HUES6 (cell line): Measurements from ENCODE around the gene C16orf46.
A peak's percentile ranks its signal among the peaks of the same experiment; 100 is the strongest.

Experiments
- H3K27ac ChIP-seq: 2 replicates; pipeline ENCODE4 v1.7.0; 2013; ENCODE audit warnings: low read depth, mild to moderate bottlenecking, low read length, inconsistent platforms
- H3K27me3 ChIP-seq: 2 replicates; pipeline ENCODE4 v1.6.1; 2013; ENCODE audit warnings: low read length; ENCODE audit not compliant: control insufficient read depth, insufficient read depth
- H3K36me3 ChIP-seq: 2 replicates; pipeline ENCODE4 v1.6.1; 2013; ENCODE audit warnings: low read length; ENCODE audit not compliant: control insufficient read depth, insufficient read depth
- H3K4me1 ChIP-seq: 2 replicates; pipeline ENCODE4 v1.6.1; 2013; ENCODE audit warnings: low read length; ENCODE audit not compliant: control insufficient read depth, insufficient read depth
- H3K4me3 ChIP-seq: 2 replicates; pipeline ENCODE4 v1.5.1; 2013; ENCODE audit warnings: low read depth, low read length
- H3K9ac ChIP-seq: one replicate; pipeline ENCODE4 v1.6.1; 2013; ENCODE audit warnings: mild to moderate bottlenecking, low read length
- H3K9me3 ChIP-seq: 2 replicates; pipeline ENCODE4 v1.6.1; 2013; ENCODE audit warnings: low read depth, low read length; ENCODE audit not compliant: control insufficient read depth, insufficient read depth

Gene C16orf46

DNA sequence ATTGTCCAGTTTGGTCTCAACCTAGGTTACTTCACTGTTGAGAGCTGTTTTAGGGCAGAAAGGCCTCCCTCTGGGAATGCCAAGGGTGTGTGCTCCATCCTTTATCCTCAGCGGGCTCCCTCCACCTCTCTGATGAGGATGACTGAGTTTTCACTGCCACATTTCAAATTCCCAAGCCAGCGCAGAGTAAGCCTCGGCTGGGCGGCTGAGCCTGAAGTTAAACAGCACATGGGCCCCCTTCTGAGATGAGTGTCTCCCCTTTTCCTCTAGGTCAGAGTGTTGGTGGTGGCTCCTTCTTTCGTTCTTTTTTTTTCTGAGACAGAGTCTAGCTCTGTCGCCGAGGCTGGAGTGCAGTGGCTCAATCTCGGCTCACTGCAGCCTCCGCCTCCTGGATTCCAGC, 24.7 kb upstream of the C16orf46 start:
- no peak overlapping the region for H3K27ac ChIP-seq
- no peak overlapping the region for H3K9ac ChIP-seq
- no peaks in the 10 kb centered on the region for H3K9me3 ChIP-seq
- no peaks in the 10 kb centered on the region for H3K36me3 ChIP-seq
- H3K4me3 ChIP-seq, result no peak overlapping the region
- no peaks in the 10 kb centered on the region for H3K4me1 ChIP-seq
- no peaks in the 10 kb centered on the region for H3K27me3 ChIP-seq

DNA sequence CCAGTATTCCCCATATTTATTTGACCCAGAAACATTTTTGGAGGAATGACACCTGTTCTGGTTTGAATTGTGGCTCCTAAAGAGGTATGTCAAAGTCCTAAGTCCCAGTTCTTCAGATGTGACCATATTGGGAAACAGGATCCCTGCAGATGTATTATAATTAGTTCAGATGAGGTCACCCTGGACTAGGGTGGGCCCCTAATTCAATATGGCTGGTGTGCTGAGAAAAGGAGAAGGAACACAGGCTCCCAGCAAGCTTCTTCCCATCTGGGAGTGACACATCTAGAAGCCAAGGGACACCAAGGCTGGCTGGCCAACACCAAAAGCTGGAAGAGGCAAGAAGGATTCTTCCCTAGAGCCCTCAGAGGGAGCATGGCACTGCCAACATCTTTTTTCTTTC, 22.9 kb upstream of the C16orf46 start:
- no peak overlapping the region for H3K27ac ChIP-seq
- H3K9me3 ChIP-seq, result no peaks in the 10 kb centered on the region
- H3K4me1 ChIP-seq, result no peaks in the 10 kb centered on the region
- no peaks in the 10 kb centered on the region for H3K27me3 ChIP-seq
- no peaks in the 10 kb centered on the region for H3K36me3 ChIP-seq
- no peak overlapping the region for H3K9ac ChIP-seq
- H3K4me3 ChIP-seq, result no peak overlapping the region

DNA sequence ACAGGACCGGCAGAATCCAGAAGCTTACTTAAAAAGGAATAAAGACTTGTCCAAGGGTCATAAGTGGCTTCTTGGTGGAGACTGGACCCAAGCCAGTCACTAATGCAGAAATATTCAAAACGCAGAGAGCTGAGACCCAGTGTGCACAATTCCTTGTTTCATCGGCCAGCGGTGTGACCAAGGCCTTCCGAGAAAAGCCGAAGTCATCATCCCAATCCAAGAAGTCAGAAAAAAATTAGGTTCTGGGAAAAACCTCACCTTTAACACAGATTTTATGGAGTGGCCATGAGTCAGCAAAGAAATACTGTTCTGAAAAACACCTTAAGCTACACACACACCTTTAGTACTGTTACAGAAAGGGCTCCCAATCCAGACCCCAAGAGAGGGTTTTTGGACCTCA, 20.2 kb upstream of the C16orf46 start:
- H3K27ac ChIP-seq, result no peak overlapping the region
- no peaks in the 10 kb centered on the region for H3K4me1 ChIP-seq
- H3K9me3 ChIP-seq, result no peaks in the 10 kb centered on the region
- no peak overlapping the region for H3K9ac ChIP-seq
- no peaks in the 10 kb centered on the region for H3K36me3 ChIP-seq
- no peaks in the 10 kb centered on the region for H3K27me3 ChIP-seq
- no peak overlapping the region for H3K4me3 ChIP-seq

DNA sequence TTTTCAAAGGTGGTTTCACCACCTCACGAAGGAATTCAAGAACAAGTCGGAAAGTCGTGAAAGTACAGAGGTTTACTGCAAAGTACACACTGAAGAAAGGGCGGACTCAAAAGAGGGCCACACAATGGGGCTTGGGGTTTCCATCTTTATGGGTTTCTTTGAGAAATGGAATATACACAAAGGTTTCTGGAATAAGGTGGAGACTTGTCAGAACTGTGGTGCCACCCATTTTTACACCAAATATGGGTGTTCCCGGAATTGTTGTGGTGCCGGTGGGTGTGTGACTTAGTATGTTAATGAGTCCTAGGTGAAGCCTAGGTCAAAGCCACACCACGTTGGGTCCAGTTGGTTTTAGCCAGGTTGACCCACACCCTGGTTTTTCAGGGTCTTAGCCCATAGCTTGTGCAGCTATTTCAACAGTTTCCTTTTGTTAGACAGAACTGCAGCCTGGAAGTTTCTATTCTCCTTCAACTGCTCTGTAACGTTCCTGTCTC, 19.7 kb upstream of the C16orf46 start:
- Histone ChIP-seq H3K9me3 (no peaks in the 10 kb centered on the region), H3K27ac (no peak overlapping the region), H3K36me3 (no peaks in the 10 kb centered on the region; the same call in 1 of the 2 replicates), H3K4me3 (no peak overlapping the region; the same call in 1 of the 2 replicates), H3K27me3 (no peaks in the 10 kb centered on the region), H3K4me1 (no peaks in the 10 kb centered on the region), H3K9ac (no peak overlapping the region)

DNA sequence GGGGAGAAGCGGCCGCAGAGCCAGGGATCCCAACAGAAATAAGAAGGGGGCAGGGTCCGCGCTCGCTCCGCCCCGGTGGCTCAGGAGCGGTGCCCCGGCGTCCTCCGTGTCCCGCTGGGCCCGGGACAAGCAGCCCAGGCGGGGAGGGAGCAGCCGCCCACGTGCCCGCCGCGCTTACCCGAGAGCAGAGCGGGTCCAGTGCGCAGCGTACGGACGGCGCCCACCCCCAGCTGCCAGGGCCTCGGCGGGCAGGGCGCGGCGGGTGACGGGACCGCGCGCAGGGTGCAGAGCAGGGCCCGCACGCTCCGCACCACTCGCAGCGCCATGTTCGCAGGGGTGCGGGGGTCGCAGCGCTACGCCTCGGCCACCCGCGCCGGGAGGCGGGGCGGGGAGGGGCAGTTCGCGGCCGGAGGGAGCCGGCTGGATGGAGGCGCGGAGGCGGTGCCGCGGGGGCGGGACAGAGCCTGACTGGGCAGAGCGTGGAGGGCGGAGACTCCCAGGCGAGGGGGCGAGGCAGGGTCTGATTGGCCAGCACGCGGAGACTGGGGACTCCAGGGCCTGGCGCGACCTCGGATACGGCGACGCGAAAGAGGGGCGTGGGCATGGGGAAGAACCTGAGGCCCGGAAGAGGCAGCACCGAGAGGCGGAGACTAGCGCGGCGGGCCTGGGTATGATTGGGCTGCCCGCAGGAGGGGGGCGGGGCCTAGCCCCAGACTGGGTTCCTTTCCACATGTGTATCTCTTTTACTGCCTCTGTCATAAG, 19.1 kb upstream of the C16orf46 start, which contains the start of gene GCSH:
Gene GCSH (minus strand): TSS at position 443 of the 762 bp plus-strand sequence. CDS start 117 bp downstream, at position 326.
- Histone ChIP-seq H3K4me1 (no peaks in the 10 kb centered on the region), H3K27me3 (no peaks in the 10 kb centered on the region), H3K9me3 (no peaks in the 10 kb centered on the region), H3K27ac (peak within 1 kb of the TSS; percentile 73; the same call in 1 of the 2 replicates), H3K36me3 (no peaks in the 10 kb centered on the region; the same call in 1 of the 2 replicates), H3K9ac (peak within 1 kb of the TSS; percentile 83), H3K4me3 (peak within 1 kb of the TSS; percentile 94)

DNA sequence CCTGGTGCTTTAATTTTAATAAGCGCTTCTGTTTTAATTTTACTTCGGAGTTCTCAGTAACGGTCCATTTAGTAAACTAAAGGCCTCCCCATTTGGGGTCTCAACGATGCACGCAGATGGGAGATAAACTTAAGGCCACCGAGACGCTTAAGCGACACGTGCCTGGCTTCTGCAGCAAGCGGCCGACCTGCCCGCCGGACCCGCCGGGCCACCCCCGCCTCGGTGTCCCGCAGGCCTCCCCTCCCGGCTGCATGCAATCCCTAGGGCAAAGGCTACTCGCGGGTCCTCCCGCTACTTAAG, 18.6 kb upstream of the C16orf46 start:
- peak overlapping the region; percentile 73; the same call in 1 of the 2 replicates for H3K27ac ChIP-seq
- H3K9ac ChIP-seq, result peak overlapping the region; percentile 83
- peak overlapping the region; percentile 94 for H3K4me3 ChIP-seq
- H3K27me3 ChIP-seq, result no peaks in the 10 kb centered on the region
- H3K4me1 ChIP-seq, result no peaks in the 10 kb centered on the region
- no peaks in the 10 kb centered on the region for H3K9me3 ChIP-seq
- no peaks in the 10 kb centered on the region; the same call in 1 of the 2 replicates for H3K36me3 ChIP-seq

DNA sequence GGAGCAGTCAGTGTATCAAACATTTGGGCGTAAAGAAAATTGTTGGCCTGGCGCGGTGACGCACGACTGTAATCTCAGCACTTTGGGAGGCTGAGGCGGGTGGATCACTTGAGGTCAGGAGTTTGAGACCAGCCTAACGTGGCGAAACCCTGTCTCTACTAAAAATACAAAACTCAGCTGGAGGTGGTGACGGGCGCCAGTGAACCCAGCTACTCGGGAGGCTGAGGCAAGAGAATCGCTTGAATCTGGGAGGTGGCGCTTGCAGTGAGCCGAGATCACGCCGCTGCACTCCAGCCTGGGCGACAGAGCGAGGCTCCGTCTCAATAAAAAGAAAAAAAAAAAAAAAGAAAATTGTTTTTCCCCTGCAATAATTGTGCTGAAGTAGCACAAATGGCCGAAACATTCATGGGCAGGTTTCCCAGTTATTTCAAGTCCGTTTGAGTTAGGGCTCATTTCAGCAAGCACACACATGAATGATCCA, 17.8 kb upstream of the C16orf46 start:
- Histone ChIP-seq H3K9ac (no peak overlapping the region), H3K4me3 (peak overlapping the region; percentile 94), H3K9me3 (no peaks in the 10 kb centered on the region), H3K36me3 (peaks cover 4% of the 10 kb centered on the region), H3K27ac (no peak overlapping the region), H3K27me3 (no peaks in the 10 kb centered on the region), H3K4me1 (no peaks in the 10 kb centered on the region)

DNA sequence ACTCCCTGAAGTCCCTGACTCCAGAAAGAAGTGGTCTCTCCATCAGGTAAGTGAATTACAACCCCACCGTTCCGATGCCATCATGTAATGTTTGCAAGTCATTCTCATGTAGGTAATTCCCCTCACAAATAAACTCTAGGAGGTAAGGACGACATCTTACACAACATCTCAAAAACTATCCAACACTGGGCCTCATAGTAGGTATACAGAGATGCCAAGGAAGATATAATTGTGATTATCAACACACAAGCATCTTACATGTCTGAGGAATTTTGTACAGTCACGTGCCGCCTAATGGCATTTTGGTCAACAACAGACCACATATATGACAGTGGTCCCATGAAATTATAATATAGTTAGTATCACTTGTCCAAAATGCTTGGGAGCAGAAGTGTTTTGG, 11.8 kb upstream of the C16orf46 start:
- H3K9ac ChIP-seq, result no peak overlapping the region
- no peaks in the 10 kb centered on the region for H3K9me3 ChIP-seq
- H3K27me3 ChIP-seq, result no peaks in the 10 kb centered on the region
- peaks cover 39% of the 10 kb centered on the region for H3K36me3 ChIP-seq
- H3K4me3 ChIP-seq, result no peak overlapping the region
- no peak overlapping the region for H3K27ac ChIP-seq
- H3K4me1 ChIP-seq, result no peaks in the 10 kb centered on the region

DNA sequence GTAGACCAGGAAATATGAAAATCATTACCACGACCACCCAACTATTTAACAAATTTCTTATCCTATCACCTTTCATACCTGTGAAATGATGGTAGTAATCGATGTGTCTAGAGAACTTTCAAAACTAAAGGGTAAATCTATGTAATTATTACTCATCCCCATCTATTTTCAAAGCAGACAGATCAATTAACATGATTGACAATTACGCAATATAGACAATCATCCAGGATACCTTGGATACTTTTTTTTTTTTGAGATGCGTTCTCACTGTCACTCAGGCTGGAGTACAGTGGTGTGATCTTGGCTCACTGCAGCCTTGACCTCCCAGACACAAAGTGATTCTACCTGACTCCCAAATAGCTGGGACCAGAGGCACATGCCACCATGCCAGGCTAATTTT, 4.0 kb upstream of the C16orf46 start:
- Histone ChIP-seq H3K4me1 (0 out of 2 replicates have a peak, but pooled peaks cover 4% of the 10 kb centered on the region), H3K27ac (no peak overlapping the region), H3K9me3 (no peaks in the 10 kb centered on the region), H3K27me3 (no peaks in the 10 kb centered on the region), H3K4me3 (no peak overlapping the region), H3K36me3 (peaks cover 20% of the 10 kb centered on the region), H3K9ac (no peak overlapping the region)

DNA sequence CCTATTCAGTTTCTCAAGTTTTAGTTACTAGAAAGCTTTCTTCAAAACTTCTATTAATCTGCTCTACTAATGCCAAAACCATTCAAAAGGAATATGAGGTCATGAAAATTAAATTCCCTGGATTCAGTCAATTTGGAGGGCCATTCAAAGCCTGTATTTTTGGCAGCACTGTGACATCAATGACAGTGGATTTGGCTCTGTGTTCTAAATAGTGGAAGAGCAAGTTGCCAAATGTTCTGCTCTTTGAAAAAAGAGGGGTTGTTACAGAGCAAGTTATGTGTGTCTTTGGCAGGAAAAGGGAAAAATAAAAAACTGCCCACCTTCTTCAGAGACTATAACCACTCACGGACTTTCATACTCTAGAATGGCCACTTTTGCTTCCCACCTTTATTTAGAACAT, 3.2 kb upstream of the C16orf46 start:
- Histone ChIP-seq H3K4me1 (0 out of 2 replicates have a peak, but pooled peaks cover 4% of the 10 kb centered on the region), H3K9me3 (no peaks in the 10 kb centered on the region), H3K27me3 (no peaks in the 10 kb centered on the region), H3K9ac (no peak overlapping the region), H3K27ac (no peak overlapping the region), H3K36me3 (peaks cover 17% of the 10 kb centered on the region), H3K4me3 (no peak overlapping the region)

DNA sequence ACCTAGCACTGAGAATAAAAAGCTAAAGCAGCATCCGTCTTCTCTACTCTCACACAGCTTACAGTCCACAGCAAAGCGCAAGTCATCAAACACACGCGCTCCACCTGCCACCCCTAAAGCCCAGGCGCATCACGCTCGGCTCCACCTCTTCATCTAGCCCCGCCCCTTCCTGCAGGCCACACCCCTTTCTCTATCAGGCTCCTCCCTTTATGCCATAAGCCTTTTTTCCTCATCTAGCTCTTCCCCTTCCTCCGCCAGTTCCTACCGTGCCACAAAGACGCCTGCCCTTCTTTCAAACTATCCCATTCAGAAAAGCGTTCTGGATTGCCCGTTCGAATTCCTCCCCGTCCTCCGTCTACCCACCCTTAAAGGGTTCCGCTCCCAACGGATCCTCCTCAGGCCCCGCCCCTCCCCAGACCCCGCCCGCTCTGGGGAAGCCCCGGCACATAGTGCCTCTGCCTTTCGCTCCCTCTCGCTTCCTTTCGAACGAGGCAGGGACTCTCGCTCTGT, 417 bp downstream of the C16orf46 start:
- Histone ChIP-seq H3K27me3 (no peaks in the 10 kb centered on the region), H3K4me1 (peaks cover 13% of the 10 kb centered on the region; the same call in 1 of the 2 replicates), H3K9ac (peak overlapping the region; percentile 91), H3K9me3 (no peaks in the 10 kb centered on the region), H3K36me3 (peaks cover under 1% of the 10 kb centered on the region; the same call in 1 of the 2 replicates), H3K4me3 (peak overlapping the region; percentile 72), H3K27ac (no peak overlapping the region)
